ENCODE data around the gene HOXA7. TPM values are rescaled to one million over a fixed set of nuclear protein-coding genes. Genes with fewer than 3 reads are reported as not detected.
A peak's percentile ranks its signal among the peaks of the same experiment; 100 is the strongest.

Gene HOXA7
- total RNA-seq = 1 to 10 TPM in 3 of 4 donors, under 1 TPM in 1; 0.26 to 9.1 (median 5.2) TPM

GRCh38 chr7:27156508-27156898 lies at the start of gene HOXA7:
HOXA7 (minus strand) TSS chr7:27156675; CDS start chr7:27156545, 130 bp downstream.
- Histone ChIP-seq H3K36me3 (no peaks in the 10 kb centered on the region), H3K27me3 (no peaks in the 10 kb centered on the region), H3K27ac (peak within 1 kb of the TSS; percentile 93 to 95), H3K4me1 (peaks cover 0 to 4% of the 10 kb centered on the region in 2 donors), H3K9me3 (no peaks in the 10 kb centered on the region), H3K4me3 (peak within 1 kb of the TSS; percentile 59 to 79)
- intact Hi-C loops (cut with DNase I; ENCODE audit: low total_unique reads) = no loop called here
- peak; percentile 88 to 91 for DNase-seq
- TF ChIP-seq, protein P1, sequence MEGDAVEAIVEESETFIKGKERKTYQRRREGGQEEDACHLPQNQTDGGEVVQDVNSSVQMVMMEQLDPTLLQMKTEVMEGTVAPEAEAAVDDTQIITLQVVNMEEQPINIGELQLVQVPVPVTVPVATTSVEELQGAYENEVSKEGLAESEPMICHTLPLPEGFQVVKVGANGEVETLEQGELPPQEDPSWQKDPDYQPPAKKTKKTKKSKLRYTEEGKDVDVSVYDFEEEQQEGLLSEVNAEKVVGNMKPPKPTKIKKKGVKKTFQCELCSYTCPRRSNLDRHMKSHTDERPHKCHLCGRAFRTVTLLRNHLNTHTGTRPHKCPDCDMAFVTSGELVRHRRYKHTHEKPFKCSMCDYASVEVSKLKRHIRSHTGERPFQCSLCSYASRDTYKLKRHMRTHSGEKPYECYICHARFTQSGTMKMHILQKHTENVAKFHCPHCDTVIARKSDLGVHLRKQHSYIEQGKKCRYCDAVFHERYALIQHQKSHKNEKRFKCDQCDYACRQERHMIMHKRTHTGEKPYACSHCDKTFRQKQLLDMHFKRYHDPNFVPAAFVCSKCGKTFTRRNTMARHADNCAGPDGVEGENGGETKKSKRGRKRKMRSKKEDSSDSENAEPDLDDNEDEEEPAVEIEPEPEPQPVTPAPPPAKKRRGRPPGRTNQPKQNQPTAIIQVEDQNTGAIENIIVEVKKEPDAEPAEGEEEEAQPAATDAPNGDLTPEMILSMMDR (IDR thresholded peaks at IDR 0.05) = no peak
- no peak for TF ChIP-seq POLR2A (IDR thresholded peaks at IDR 0.05)

GRCh38 chr7:27205325-27206280 lies 49.1 kb upstream of the HOXA7 start:
- intact Hi-C loops (cut with DNase I; ENCODE audit: low total_unique reads) = no loop called here
- H3K9me3 ChIP-seq = no peaks in the 10 kb centered on the region
- peaks cover 26 to 60% of the 10 kb centered on the region in 2 donors for H3K27me3 ChIP-seq
- peaks cover 0 to 2% of the 10 kb centered on the region in 2 donors for H3K4me1 ChIP-seq
- H3K36me3 ChIP-seq = no peaks in the 10 kb centered on the region
- TF ChIP-seq, protein P1 (IDR thresholded peaks at IDR 0.05) = no peak
- no peak for TF ChIP-seq POLR2A (IDR thresholded peaks at IDR 0.05)
- no peak overlapping the region for H3K4me3 ChIP-seq
- H3K27ac ChIP-seq = no peak overlapping the region
- DNase-seq = no peak

DNA sequence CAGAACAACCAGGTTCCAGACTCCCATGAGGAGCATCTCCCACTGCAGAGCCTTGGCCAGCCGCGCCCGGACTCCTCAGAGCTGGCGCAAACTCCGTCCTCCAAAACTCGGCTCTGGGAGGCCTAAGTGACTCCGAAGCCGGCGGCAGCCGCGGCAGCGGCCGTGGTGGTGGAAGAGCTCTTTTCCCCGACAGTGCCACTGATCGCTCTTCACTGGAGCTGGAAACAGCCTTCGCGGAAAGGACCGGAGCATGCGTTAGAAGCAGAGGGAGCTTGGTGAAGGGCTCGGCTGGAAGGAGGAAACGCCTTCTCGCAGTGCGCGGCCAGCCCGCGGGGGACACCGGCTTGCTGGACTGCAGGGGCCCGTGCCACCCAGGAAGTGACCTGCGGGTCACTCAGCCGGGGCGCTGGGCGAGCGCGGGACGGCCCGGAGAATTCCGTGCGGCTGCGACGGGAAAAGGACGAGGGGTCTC lies 48.4 kb upstream of the HOXA7 start:
- TF ChIP-seq POLR2A (IDR thresholded peaks at IDR 0.05) = no peak
- TF ChIP-seq, protein P1 (IDR thresholded peaks at IDR 0.05) = no peak
- Histone ChIP-seq H3K27me3 (peaks cover 26 to 63% of the 10 kb centered on the region in 2 donors), H3K9me3 (no peaks in the 10 kb centered on the region), H3K4me3 (no peak overlapping the region), H3K27ac (no peak overlapping the region), H3K4me1 (peaks cover 0 to 5% of the 10 kb centered on the region in 2 donors), H3K36me3 (no peaks in the 10 kb centered on the region)
- DNase-seq = no peak
- intact Hi-C loops (cut with DNase I; ENCODE audit: low total_unique reads) = no loop called here

GRCh38 chr7:27203964-27204594 lies 47.6 kb upstream of the HOXA7 start:
- no peak overlapping the region for H3K27ac ChIP-seq
- intact Hi-C loops (cut with DNase I; ENCODE audit: low total_unique reads) = no loop called here
- DNase-seq = no peak
- H3K27me3 ChIP-seq = peaks cover 29 to 64% of the 10 kb centered on the region in 2 donors
- peaks cover 0 to 10% of the 10 kb centered on the region in 2 donors for H3K4me1 ChIP-seq
- H3K4me3 ChIP-seq = no peak overlapping the region
- H3K9me3 ChIP-seq = no peaks in the 10 kb centered on the region
- TF ChIP-seq POLR2A (IDR thresholded peaks at IDR 0.05) = no peak
- TF ChIP-seq, protein P1 (IDR thresholded peaks at IDR 0.05) = no peak
- no peaks in the 10 kb centered on the region for H3K36me3 ChIP-seq
